ENCODE measurements around the gene PGAM5.
"Not testable (repeated sequence)": the region's sequence is repeated elsewhere in the genome, so short reads cannot be mapped to it uniquely, and the experiment has no call there.

Gene PGAM5

GRCh38 chr12:132753670-132754069, 43.0 kb downstream of the PGAM5 start:
- not testable (repeated sequence) for DNase-seq

GRCh38 chr12:132754160-132754932, 43.7 kb downstream of the PGAM5 start:
- DNase-seq: no peak

GRCh38 chr12:132758825-132759224, 48.2 kb downstream of the PGAM5 start:
- DNase-seq: not testable (repeated sequence)

GRCh38 chr12:132759359-132759758, 48.7 kb downstream of the PGAM5 start:
- DNase-seq: no peak

DNA sequence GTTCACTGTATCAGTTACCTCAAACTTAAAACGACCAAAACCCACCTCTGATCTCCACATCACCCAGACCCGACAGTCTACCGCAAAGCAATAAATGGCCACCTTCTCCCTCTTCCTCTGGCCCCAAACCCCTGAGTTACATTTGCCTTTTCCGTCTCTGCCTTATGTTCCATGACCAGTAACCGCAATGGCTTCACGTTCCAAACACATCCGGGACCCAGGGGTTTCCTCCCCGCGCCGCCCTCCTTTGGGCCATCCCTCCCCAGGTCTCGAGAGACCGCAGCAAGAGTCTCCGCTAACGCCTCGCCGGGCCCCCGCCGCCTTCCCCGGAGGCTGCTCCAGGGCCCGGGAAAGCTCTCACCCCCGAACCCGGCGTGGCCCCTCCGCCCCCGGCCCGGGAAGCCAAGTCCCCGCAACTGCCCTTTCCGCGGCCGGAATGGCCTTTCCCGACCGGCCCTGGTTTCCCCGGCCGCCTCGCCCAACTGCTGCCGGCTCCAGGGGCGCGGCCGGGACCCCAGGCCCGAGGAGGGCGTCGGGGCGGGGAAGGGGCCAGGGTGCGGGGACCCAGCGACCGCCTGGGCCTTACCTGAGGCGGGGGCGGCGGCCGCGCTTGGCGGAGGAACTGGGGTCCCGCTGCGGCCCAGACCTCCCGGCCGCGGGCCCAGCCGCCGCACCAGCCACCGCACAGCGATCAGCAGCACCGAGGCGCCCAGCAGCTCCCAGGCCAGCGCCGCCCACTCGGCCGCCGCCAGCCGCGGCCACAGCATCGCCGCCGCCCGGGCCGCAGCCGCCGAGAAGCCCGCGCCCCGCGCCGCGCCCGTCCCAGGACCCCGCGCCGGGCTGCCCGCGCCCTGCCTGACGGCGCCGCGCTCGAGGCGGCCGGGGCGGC, 50.6 kb downstream of the PGAM5 start, which contains the start of gene ANKLE2:
Gene ANKLE2, minus strand, starts transcription at position 801 of the 889 bp plus-strand sequence. Its CDS starts 34 bp downstream, at position 767.
- peak in 5 of 14 donors; percentile 36 to 49 (median 46) for DNase-seq

- peak in 13 of 14 donors; percentile 33 to 86 (median 68) for DNase-seq
These were observed 51.4 kb downstream of the PGAM5 start for GRCh38 chr12:132761921-132762583.

DNA sequence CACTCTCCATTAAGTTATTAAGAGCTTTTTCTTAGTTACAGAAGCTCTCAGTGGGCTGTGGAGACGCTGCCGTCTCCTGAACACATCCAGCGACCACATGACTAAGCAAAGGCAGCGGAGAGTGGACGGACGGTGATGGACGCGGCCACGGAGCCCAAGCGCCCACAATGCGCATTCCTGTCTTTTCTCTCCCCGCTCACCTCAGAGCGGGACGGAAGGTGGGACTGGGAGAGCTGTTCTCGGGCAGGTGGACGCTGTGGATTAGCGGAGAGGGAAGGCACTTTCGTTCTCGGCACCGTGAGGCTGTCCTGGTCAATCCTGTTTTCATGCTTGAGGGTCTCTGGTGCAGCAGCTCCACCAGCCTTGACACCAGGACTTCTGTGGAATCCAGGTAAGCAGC, 53.6 kb downstream of the PGAM5 start:
- no peak for DNase-seq

DNA sequence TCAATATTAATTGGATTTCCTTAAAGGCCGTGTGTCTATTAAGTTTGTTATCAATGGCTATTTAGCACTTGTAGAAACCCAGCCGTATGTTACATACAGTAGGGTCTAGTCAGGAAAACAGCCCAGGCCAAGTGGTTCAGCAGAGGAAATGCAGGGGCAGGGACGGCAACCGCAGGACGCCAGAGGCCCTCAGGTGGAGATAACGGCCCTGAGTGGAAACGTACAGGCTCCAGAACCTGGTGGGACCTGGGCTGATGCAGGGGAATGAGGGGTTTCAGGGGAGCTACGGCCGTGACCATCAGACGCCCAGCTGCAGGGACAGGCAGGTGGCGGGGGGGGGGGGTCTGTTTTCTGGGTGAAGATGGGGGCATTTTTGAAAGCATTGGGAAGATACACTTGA, 54.7 kb downstream of the PGAM5 start:
- DNase-seq: no peak

GRCh38 chr12:132766380-132767085, 55.9 kb downstream of the PGAM5 start:
- no peak for DNase-seq

DNA sequence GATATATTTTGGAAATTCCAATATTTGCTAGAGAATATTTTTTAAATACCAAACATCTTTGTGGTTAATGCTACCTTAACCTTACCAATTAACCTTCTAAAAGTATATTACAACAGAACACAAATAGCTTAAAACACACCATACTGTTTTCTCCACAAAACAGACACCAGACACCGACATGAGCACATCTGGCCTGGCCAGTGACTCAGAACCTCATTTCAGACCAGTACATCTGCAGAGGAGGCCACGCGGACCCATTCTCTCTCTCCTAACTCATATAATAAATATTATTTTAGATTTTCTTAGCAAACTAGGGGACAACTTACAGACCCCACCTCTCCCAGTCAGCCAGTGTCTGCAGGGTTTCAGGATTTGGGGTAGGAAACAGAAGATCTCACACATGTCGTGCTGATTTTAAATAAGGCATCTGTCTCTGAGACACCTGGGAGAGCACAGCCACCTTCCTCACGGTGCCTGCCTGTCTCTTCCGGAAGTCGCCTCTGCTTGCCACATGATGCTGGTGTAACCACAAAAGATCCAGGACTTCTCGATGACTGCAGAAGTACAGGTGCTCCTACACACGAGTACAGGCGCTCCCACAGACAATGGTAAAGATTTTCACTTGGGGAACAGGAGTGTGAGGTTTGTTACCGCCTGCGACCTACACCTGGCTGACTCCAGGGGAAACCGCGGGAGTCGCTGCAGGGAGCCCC, 60.6 kb downstream of the PGAM5 start:
- no peak for DNase-seq

All from C1 segment of cervical spinal cord (tissue), 14 donors.